GM18517 (cell line): ENCODE measurements around the gene USB1.

Experiments used
- ATAC-seq: cut with Tn5 transposase; IDR thresholded peaks from one replicate; pipeline ENCODE4 v1.9.1; 2021; ENCODE audit warnings: mild to moderate bottlenecking, moderate library complexity; ENCODE audit not compliant: unreplicated experiment

USB1 gene

DNA sequence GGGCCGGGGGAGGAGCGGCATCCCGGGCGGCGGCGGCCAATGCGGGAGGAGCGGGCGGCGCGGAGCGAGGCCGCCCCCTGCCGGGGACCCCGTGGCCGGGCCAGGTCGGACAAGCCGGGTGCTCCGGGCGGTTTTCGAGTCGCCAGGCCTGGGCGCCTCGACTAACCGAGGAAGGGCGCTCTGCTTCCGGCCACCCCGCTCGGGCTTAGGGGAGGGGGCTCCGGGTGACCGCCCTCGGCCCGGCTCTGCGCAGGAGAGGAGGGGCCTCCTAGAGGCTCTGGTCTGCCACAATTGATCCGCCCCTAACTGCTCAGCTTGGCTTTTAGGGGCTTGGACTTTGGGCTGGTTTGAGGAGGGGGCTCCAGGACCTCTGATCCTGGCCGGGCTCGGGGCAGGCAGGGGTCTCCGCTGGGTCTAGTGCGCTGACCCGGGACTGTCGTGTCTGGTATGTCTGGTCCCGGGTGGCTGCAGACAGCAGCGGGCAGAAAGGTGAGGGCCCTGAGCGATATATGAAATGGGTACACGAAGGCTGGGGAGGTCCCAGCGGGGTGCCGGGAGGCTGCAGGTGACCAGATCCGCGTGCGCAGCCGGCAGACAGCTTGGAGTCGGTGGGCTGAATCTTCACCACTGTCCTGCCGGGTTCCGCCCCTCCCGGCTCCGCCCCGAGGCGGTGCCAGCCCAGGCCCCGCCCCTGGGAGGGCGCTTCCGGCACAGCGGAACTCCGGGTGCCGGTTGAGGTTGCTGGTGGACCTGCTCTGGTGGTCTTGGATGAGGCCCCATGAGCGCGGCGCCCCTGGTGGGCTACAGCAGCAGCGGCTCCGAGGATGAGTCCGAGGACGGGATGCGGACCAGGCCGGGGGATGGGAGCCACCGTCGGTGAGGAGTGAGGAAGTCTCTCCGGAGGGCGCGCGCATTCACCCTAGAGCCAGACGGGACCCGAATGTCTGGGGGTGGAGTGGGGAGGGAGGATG, at the start of gene USB1:
USB1 (plus strand) TSS at position 702 of the 971 bp plus-strand sequence; CDS start at position 779, 77 bp downstream.
- peak; percentile 82 for ATAC-seq

DNA sequence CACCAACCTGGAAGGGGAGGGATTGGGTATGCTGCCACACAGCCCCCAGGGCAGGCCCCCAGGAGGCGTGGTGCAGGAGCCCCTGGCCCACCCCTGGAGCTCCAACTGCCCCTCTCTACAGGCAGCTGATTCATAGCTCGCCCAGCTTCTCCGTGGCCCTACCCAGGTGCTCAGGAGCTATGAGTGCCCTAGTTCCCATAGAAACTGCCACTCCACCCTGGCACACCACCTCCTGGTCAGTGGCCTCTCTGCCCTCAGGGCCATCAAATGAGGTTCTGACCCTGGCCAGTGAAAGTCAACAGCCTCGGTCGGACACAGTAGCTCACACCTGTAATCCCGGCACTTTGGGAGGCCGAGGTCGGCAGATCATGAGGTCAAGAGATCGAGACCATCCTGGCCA, 48.3 kb upstream of the USB1 start:
- no peak for ATAC-seq

- ATAC-seq = no peak
Measured at GRCh38 chr16:57953857-57954256, 47.4 kb upstream of the USB1 start.

GRCh38 chr16:57955572-57956188, 45.5 kb upstream of the USB1 start:
- no peak for ATAC-seq

GRCh38 chr16:57956270-57956808, 44.9 kb upstream of the USB1 start:
- no peak for ATAC-seq

GRCh38 chr16:57956924-57957672, 44.1 kb upstream of the USB1 start:
- ATAC-seq = no peak

- ATAC-seq = no peak
Measured at GRCh38 chr16:57957673-57958392, 43.4 kb upstream of the USB1 start.

- no peak for ATAC-seq
Measured at GRCh38 chr16:57958544-57958943, 42.7 kb upstream of the USB1 start.

DNA sequence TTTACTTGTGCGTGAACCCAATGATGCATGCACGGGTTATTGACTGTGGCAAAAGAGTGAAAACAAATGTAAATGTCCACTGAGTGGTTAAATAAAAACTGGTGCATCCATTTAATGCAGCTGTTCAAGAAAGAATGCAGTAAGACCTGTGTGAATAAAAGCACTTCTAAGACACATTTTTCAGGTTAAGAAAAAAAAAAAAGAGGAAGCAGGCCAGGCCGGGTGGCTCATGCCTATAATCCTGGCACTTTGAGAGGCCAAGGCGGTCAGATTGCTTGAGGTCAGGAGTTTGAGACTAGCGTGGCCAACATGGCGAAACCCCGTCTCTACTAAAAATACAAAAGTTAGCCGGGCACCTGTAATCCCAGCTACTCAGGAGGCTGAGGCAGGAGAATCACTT, 42.1 kb upstream of the USB1 start:
- no peak for ATAC-seq

- no peak for ATAC-seq
Measured at GRCh38 chr16:57959804-57960203, 41.4 kb upstream of the USB1 start.

DNA sequence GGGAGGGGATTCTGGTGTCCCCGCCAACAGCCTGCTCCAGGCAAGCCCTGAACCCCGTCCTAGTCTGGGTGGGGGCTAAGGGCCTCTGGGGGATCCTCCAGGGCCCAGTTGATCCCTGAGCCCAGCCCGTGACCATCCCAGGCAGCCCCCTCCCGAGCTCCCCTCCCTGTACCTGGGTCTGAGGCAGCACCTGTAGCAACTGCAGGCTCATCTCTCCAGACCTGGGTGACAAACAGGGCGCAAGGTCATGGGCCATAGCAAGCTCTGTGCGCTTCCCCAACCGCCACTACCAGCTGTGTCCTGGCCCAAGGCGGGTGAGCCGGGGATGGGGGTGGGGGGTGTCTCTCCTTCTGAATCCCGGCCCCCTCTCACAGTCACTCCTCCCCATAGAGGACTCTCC, 40.9 kb upstream of the USB1 start:
- no peak for ATAC-seq

DNA sequence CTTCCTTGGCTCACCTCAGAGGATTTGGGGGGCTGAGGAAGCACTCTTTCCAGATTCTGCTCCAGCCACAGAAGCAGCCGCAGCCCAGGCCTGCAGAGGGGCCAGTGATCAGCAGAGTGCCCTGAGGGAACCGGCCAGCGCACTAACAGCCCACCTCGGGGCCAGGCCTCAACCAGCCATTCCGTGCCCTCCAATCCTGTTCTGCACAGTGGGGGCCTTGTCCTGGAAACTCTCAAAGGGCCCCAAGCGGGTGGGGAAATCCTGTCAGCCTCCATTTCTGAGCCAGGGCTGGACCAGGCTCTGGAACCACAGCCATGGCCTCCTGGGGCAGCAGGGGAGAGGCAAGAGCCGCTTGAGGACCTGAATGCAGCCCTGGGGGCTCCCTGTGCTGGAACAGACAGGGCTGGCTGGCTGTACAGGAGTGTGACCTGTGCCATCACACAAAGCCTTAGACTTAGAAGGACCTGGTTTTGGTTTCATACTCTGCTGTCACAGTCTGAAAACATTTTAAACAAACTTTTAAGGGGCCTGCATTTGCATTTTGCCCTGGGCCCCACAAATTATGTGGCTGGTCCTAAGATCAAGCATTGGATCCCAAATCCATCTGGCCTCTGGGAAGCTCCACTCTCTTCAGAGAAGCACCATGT, 40.3 kb upstream of the USB1 start:
- no peak for ATAC-seq

DNA sequence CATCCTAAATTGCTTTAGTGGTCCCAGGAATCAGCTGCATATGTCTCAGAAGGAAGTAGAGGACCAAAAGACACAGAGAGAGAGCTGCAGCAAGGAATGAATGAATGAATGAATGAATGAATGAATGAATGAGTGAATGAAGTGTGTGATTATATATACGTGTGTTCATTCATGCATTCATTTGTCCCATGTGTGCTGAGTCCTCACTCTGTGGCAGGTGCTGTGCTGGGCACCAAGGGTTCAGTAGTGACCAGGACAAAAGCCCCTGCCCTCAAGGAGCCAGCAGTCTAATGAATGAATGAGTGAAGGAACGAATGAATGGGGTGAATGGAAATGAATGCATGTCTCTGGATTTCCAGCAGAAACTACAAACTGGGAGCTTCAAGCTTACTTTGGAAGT, 39.7 kb upstream of the USB1 start:
- no peak for ATAC-seq

GRCh38 chr16:57962046-57962445, 39.2 kb upstream of the USB1 start:
- ATAC-seq = no peak

DNA sequence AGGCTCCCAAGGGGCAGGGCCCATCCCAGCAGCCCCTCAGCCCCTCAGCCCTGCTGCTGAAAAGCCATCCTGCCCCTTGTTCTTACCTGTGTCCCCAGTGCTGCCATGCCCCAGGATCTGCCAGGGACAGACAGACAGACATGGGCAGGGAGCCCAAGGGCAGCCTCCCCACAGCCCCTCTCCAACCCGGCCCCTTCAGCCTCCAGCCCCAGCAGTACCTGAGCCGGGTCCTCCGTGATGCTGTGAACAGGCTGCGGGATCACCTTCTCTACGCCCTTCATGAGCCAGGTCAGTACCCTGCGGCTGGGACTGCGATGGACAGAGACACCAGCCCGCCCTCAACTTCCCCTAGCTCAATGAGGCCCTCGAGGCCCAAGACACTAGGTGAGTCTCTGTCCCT, 38.5 kb upstream of the USB1 start:
- ATAC-seq = no peak

DNA sequence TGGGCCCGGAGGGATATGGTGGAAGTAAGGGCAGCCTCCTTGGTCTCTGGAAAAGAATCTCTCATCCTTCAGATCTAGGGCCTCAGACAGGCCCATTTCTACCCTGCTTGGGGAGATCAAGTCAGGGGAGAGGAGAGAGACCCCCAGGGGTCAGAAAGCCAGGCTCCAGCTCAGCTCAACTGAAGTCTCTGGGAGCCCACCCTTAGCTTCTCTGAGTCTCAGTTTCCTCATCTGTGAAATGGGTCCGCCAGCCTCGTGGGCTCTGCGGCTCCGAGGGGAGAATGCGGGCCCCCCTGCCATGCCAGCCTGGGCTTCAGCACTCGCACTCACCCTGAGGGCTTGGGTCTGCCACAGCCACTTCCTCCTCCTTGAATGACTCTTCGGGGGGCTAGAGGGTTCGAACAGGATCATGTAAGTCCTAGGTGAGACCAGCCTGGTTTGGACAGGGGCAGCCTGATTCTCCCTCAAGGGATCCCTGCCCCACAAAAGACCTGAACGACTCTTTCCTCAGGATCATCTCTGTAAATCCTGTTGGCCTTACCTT, 37.0 kb upstream of the USB1 start:
- no peak for ATAC-seq

DNA sequence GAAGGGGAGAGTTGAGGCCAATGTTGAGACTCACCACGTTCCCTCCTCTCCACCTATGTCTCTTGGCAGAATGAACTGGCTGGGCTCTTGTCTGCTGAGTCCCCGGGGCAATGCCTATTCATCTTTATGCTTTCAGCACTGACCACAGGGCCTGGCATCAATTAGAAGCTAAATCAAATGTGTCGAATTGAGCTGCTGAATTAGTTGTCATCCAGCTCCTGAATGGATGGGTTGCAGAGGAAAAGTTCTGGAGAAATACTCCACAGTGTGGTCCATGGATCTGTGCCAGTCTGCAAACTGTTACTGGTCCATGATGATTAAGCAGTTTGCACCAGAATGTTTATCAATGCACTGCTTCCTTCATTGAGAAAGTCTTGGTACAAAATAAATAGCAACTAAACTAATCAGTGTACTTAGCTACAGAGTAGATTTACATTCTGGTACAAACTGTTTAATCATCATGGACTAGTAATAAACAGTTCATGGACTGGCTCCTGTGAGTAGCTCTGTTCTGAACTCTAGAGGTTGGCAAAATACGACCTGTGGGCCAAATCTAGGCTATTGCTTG, 34.9 kb upstream of the USB1 start:
- ATAC-seq = no peak

DNA sequence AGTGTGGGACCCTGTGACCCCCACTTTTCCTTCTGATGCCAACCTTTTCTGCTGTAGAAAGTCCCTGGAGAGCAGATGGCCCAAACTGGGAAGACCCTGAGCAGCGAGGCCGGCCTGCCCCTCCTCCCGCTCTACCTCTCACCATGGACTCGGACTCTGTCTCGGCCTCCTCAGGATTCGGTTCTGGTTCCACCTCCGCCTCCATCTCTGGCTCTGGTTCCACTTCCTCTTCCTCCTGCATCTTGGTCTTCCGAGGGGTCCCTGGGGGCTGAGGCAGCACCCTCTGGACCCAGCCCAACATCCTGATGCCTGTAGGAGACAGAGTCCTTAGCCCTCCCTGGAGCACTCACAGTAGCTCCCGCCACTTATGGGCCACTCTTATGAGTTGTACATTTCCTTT, 34.2 kb upstream of the USB1 start:
- no peak for ATAC-seq

DNA sequence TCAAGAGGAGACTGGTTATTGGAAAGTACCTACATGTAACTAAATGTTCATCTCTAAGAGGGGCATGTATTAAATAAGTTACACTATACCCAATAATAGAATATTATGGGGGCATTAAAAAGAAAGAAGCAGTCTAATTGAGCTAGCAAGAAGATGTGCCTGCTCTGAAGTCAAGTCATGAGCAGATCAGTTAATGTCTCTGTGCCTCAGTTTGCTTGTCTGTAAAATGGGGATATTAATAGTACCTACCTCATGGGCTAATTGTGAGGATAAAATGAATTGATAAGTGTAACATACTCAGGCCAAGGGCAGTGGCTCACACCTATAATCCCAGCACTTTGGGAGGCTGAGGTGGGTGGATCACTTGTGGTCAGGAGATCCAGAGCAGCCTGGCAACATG, 33.3 kb upstream of the USB1 start:
- ATAC-seq = no peak
